ENCODE results near the gene DNAJC25.
"Not testable (repeated sequence)": the region's sequence is repeated elsewhere in the genome, so short reads cannot be mapped to it uniquely, and the experiment has no call there.

Gene DNAJC25

DNA sequence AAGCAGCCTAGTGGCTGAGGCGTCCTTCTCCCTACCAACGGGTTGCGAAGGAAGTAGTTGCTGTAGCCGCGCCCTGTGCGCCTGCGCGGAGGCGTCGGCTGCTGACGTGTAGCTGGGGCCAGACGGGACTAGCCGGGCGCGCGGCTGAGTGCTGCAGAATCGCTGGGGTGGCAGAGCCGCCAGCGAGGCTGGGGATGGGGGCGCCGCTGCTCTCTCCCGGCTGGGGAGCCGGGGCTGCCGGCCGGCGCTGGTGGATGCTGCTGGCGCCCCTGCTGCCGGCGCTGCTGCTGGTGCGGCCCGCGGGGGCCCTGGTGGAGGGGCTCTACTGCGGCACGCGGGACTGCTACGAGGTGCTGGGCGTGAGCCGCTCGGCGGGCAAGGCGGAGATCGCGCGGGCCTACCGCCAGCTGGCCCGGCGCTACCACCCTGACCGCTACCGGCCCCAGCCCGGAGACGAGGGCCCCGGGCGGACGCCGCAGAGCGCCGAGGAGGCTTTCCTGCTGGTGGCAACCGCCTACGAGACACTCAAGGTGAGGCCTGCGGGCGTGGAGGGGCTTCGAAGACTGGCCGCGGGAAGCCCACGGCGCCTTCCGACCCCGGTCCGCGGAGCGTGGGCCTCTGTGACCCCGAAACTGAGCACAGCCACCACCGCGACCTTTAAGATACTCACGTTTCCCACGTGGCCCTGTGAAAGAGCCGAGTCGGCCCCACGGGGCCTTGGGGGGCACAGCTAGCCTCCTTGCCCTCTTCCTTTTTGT, at the start of gene DNAJC25:
DNAJC25 (plus strand) TSS at position 121 of the 758 bp plus-strand sequence; CDS start at position 195, 74 bp downstream.
- FAIRE-seq: no peak

GRCh38 chr9:111582888-111583287, 48.2 kb upstream of the DNAJC25 start:
- no peak for FAIRE-seq

- FAIRE-seq: no peak
Observed at GRCh38 chr9:111586378-111586777, 44.8 kb upstream of the DNAJC25 start.

DNA sequence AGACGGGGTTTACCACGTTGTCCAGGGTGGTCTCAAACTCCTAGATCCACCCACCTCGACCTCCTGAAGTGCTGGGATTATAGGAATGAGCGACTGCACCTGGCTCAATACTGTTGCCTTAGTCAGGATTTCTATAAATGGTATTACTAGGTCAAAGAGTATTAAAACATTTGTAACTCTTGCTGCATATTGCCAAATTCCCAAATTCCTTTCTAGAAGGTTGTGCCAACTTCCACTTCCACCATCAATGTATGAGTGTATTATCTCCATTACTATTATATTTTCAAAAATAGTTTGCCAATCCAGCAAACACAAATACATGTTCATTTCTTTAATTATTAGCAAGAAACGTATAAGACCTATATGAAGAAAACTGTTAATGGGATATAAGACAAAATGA, 42.3 kb upstream of the DNAJC25 start:
- FAIRE-seq: no peak

- FAIRE-seq: no peak
Observed at GRCh38 chr9:111597852-111598732, 33.0 kb upstream of the DNAJC25 start.

DNA sequence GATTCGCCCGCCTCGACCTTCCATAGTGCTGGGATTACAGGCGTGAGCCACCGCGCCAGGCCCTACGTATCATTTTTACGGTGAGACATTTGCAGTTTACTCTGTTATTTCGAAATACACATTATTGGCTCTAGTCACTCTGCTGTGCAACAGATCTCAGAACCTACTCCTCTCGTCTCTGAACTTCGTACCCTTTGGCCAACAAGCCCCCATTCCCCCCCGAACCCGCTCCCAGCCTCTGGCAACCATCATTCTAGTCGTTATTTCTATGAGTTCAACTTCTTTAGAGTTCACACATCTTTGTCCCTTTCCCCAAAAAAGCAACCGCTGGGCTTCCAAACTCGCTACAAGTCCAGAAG, 32.4 kb upstream of the DNAJC25 start:
- FAIRE-seq: no peak

DNA sequence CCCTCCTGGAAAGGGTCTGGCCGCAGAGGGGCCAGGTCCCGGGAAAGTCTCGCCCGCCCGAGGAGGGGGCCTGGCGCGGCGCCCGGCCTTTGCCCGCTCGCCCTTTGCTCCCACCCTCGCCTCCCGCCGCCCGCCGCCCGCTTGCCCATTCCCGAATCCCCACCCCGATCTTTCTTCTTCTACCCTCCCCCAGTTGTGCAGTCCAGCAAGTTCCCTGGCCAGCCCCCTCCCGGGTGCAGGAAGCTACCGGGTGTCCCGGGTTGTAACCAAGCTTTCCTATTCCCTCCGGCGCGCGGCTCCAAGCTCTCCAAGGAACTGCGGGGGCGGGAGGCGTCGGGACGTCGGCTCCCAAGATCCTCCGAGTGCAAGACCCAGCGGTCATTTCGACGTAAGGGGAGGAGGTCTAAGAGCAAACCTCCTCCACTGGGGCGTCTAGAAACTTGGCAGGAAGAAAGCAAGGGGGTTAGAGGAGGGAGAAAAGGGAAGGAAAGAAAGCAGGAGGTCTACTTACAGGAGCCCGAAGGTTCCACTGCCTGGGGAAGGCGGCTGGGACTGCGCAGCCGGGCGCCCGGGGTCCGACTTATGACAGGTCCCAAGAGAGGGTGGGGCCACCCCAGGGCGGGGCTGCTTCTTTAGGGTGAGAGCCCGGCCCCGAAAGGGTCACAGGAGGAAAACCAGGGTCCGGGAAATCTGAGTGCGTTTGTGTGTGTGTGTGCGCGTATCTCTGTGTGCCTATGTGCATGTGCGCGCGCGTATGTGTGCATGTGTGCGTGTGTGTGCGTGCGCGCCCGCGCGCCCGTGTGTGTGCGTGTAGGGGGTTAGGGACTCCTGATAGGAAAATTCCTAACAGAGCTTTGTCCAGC, 31.8 kb upstream of the DNAJC25 start, which contains the start of gene PTGR1:
PTGR1 (minus strand) TSS at position 556 of the 863 bp plus-strand sequence. CDS start 2,225 bp downstream, outside the sequence.
- FAIRE-seq: no peak

DNA sequence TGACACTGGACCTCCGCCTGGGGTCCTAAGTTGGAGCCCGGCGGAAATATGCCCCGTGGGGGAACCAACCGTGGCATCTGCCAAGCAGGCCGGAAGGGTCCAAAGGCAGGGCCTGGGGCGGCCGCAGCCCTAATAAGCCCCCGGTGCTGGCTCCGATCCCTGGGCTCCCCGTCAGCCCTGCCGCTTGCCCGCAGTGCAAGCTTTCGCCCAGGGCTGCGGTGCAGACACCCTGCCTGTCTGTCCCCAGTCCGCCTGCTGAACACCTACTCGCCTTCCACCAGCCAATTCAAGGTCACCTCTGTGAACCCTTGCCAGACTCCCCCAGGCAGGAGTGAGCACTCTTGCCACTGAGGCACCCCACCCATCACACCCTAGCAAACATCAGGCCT, 31.2 kb upstream of the DNAJC25 start:
- no peak for FAIRE-seq

GRCh38 chr9:111601237-111602018, 29.7 kb upstream of the DNAJC25 start:
- no peak for FAIRE-seq

GRCh38 chr9:111603041-111603440, 28.1 kb upstream of the DNAJC25 start:
- no peak for FAIRE-seq

DNA sequence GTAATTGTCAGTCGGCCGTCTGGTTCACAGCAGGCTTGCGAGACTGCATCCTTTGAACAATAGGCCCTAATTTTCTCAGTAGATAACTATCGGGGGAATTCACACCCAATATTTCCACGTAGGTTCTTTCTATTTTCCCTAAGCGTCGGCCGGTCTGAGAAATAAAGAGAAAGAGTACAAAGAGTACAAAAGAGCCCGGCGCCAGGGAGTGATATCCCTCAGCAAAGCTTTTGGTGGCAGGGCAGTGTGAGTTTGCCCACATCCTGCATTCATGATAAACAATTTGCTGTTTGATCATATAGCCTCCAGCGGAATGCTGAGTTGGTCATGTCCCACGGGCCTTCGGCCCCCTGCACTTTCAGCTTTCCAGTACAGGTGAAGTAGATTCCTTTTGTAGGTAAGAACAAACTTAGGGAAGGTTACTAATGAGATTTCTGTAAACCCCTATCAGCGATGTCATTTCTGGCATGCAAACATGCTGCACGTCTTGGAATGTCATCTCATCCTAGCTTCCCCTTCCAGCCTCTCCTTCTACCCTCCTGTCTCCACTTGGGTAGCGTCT, 27.0 kb upstream of the DNAJC25 start:
- no peak for FAIRE-seq

- no peak for FAIRE-seq
Observed at GRCh38 chr9:111605041-111605559, 26.0 kb upstream of the DNAJC25 start.

- no peak for FAIRE-seq
Observed at GRCh38 chr9:111610149-111610548, 21.0 kb upstream of the DNAJC25 start.

DNA sequence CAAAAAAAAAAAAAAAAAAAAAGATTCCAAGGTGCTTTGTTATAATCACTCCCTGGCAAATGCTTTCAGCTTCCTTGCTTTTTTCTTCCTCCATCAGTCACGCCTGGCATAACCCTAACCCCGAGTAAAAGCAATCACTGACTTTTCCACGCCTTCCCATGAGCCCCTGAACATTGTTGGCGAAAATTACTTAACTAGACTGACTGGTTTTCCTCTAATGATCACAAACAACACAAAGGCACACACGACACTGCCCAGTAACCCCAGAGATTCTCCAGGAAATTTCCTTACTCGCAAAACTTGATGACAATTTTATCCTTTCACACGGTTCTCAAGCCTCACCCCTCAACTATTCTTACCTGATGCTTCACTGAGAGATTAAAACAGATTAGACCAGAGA, 20.3 kb upstream of the DNAJC25 start:
- FAIRE-seq: no peak

GRCh38 chr9:111613436-111614040, 17.6 kb upstream of the DNAJC25 start:
- no peak for FAIRE-seq

- FAIRE-seq: no peak
Observed at GRCh38 chr9:111615928-111616327, 15.2 kb upstream of the DNAJC25 start.

GRCh38 chr9:111617349-111617748, 13.8 kb upstream of the DNAJC25 start:
- not testable (repeated sequence) for FAIRE-seq

GRCh38 chr9:111621895-111622480, 9.1 kb upstream of the DNAJC25 start:
- FAIRE-seq: no peak

- no peak for FAIRE-seq
Observed at GRCh38 chr9:111622626-111623025, 8.5 kb upstream of the DNAJC25 start.

GRCh38 chr9:111627260-111627963, 3.7 kb upstream of the DNAJC25 start:
- FAIRE-seq: no peak

All from colon (tissue), 2 donors.